NCI-H1930 (cell line): ENCODE measurements around the gene KAT14.
A peak's percentile ranks its signal among the peaks of the same experiment; 100 is the strongest.
"Not testable (repeated sequence)": the region's sequence is repeated elsewhere in the genome, so short reads cannot be mapped to it uniquely, and the experiment has no call there.

Experiments used
- DNase-seq, 2 experiments: peaks; one replicate each; lab custom pipeline; 2025; lab: John Stamatoyannopoulos, UW

Gene KAT14

DNA sequence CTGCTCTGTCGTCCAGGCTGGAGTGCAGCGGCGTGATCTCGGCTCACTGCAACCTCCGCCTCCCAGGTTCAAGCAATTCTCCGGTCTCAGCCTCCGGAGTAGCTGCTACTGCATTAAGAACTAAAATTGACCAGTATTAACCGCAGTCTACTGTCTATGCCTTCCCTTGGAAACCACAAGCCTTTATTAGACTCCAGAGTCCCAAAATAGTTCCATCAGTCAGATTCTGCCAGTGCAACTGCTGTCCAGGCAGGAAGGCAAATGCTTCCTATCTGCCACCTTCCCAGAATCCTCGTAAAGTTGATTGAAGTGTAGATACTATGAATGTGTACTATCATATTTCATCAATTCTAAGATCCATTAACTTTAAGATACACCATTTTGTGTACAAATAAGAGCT, 16.7 kb downstream of the KAT14 start:
- no peak for DNase-seq

DNA sequence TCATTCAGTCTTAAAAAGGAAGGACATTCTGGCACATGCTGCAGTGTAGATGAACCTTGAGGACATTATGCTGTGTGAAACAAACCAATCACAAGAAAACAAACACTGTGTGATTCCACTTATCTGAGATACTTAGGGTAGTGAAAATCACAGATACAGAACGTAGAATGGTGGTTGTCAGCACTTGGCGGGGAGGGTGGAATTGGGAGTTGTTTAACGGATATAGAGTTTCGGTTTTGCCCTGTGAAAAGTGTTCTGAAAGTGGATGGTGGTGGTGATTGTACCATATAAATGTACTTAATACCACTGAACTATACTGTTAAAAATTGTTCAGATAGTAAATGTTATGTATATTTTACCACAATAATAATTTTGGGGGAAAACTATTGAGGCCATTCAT, 18.4 kb downstream of the KAT14 start:
- DNase-seq = no peak

DNA sequence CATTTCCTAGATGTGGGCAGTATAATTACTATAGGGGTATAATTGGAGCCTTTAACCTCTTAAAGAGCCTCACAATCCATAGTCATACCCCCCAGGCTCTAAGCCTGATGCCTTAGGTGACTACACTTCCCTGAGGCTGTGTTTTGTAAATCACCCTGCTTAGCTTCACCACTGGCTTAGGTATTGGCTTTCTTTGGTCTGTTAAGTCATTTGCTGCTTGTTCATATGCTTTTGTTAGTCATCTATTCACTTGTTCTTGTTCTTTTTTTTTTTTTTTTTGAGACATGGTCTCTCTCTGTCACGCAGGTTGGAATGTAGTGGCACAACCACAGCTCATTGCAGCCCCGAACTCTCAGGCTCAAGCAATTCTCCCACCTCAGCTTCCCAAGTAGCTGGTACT, 26.7 kb downstream of the KAT14 start:
- DNase-seq = no peak

DNA sequence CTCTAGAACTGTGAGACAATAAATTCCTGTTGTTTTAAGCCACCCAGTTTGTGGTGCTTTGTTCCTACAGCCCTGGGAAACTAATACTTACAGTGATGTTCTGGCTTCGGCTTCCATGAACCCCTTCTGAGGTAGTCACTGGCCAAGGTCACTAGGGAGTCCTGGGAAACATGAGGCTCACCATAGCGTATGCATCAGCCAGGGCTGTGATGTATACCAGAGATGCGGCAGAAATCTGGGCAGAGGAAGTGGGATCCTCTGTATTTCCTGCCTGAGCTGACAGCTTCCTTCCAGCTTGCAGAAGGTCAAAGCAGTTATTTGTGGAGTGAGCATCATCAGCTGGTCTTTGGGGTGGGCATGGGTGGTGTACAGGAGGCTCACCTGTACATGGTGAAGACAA, 27.9 kb downstream of the KAT14 start:
- no peak for DNase-seq

DNA sequence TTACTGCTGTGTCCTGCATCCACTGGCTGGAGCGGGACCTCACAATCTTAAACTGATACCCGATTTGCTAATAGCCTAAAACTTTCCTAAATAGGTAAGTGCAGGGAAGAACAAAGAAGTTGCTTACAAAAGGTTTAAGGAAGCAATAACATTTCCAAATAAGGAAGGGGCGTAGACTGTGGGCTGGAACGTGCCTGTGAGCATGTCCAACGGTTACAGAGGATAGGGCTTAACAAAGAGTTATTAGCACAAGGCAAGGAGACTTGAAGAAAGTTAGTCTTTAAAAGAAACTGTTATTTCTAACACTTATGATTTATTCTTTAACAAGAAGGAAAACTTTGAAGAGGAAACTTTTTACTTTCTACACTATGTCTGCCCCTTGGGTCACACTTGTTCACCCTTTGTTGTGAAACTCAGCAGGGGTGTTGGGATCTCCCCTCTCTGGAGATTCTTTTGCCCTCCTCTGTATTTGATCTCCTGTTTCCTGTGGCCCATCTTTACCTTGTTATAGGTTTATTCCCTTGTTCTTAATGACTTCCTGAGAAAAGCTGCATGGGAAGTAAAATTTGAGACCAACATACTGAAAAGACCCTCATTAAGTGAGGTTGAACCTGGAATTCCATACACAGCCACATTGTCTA, 28.7 kb downstream of the KAT14 start:
- no peak for DNase-seq

DNA sequence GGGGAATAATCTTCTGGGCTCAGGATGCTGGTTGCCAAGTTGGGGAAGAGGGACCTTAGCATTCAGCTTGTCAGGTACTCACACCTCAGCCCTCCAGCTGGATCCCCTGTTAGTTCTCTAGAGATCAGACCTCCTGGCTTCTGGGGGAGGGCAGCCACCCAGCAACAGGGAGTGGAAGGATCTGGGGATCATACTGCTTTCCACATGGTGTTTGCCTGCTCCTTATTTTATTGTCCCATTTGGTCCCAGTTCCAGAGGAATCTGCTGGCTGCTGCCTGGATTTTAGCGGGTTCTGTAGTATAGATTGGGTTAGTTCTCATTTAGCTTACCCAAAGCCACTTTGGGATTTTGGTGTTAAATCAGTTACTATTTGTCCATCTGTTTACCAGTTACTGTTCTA, 29.3 kb downstream of the KAT14 start:
- no peak for DNase-seq

DNA sequence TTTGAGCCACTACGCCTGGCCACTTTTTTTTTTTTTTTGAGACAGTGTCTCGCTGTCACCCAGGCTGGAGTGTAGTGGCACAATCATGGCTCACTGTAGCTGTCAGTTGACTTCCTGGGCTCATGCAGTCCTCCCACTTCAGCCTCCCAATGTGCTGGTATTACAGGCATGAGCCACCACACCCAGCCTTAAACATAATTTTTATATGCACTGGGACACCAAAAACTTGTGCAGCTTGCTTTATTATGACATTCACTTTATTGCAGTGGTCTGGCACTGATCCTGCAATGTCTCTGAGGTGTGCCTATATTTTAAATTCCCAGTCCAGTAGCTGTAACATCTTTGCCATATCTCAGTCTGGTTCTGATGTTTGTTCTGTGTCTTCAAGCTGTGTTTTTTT, 34.7 kb downstream of the KAT14 start:
- no peak for DNase-seq

DNA sequence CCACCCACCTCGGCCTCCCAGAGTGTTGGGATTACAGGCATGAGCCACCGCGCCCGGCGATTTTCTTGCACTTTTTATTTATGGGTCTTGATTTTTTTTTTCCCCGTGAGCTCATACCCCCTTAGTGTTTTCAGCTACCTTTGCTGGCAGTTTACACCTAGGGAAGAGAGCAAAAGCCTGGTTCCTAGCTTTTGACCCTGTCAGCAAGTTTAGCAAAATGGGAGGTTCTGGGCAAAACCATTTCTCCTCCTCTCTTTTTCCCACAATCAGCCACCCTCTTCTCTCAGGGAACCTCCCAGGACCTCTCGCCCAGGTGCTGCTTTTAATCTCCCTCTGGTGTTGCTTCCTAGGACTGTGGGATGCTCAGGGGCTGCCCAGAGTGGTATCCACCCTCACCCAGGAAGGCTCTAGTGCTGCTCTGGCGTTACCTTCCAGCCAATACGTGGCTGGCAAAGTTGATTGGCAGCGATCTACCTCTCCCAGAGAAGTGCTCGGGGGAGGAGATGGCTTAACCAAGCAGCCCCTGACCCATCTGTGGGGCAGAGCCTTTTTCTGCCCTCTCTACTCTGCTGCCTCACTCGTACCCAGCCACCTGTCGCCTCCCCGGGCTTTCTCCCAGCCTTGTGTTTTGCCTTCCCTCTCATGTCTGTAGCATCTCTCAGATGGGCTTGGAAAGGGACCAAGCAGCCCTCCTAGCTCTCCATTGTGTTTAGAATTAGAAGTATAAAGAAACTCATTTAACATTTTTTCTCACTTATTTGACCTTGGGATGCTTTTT, 37.4 kb downstream of the KAT14 start:
- DNase-seq = no peak

DNA sequence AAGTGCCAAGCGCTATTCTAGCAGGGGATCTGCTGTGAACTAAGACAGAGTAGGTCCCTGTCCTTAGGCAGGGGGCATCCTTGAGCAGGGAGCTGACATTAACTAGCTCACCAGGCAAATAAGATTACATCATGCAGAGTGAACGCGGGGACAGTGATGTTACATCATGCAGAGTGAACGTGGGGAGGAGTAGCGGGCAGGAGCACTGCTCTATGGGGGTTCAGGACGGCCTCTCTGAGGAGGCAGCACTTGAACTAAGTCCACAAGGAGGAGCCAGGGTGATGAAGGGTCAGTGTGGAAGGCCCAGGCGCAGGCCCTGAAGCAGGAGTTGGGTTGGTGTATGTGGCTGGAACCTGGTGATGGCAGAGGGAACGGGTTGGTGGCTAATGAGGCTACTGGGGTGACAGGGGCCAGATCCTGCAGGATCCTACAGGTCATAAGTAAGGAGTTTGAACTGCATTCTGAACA, 38.7 kb downstream of the KAT14 start:
- peak in 1 of 2 experiments; percentile 21 for DNase-seq

DNA sequence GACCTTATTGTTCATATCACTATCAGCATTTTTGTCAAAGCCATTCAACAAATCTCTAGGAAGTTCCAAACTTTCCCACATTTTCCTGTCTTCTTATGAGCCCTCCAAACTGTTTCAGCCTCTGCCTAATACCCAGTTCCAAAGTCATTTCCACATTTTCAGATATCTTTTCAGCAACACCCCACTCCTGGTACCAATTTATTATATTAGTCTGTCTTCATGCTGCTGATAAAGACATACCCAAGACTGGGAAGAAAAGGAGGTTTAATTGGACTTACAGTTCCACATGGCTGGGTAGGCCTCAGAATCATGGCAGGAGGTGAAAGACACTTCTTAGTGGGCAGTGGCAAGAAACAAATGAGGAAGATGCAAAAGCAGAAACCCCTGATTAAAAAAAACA, 42.7 kb downstream of the KAT14 start:
- not testable (repeated sequence) for DNase-seq

DNA sequence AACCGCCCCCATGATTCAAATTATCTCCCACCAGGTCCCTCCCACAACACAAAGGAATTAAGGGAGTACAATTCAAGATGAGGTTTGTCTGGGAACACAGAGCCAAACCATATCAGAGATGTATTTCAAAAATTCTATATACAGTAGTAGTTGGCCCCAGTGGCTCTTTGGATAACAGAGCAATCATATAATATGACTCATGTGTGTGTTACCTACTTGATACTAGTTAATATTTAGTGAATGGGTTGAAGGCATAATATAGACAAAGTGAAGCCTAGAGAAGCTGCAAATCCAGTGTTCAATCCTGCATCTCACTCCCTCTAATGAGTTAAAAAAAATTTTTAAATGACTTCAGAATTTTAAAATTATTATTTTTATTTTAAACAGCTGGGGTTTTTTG, 43.2 kb downstream of the KAT14 start:
- DNase-seq = no peak

DNA sequence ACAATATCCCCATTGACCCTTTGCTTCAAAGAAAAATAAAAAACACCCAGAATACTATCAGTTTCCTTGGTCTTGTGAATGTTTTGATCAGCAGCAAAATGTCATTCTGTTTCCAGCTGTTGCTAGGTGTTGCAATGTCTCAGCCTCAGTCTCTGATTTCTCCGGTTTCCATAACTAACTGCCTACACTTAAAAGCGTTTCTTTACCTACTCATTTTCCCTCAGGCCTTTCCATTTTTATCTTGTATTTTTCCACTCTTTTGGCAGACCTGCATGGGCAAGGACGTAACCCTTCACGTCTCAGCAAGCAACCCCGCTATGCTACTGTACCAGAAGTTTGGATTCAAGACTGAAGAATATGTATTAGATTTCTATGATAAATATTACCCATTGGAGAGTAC, 49.4 kb downstream of the KAT14 start:
- no peak for DNase-seq

DNA sequence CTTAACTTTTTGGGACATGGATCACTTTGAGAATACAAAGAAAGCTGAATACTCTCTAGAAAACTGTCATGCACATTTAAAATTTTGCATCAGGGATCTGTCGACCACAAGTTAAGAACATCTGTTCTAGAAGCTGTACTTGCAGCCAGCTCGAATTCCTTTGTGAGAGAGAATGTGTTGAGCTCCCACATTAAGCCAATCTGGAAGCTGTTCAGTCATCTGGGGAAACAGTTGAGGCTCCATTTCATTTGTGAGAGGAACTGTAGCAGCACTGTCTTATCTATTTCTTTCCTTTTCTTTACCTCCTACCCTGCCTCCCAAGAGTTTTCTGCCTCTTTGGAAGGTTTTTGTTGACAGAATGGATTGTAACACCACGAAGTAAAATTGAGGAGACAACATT, 50.8 kb downstream of the KAT14 start:
- DNase-seq = no peak

DNA sequence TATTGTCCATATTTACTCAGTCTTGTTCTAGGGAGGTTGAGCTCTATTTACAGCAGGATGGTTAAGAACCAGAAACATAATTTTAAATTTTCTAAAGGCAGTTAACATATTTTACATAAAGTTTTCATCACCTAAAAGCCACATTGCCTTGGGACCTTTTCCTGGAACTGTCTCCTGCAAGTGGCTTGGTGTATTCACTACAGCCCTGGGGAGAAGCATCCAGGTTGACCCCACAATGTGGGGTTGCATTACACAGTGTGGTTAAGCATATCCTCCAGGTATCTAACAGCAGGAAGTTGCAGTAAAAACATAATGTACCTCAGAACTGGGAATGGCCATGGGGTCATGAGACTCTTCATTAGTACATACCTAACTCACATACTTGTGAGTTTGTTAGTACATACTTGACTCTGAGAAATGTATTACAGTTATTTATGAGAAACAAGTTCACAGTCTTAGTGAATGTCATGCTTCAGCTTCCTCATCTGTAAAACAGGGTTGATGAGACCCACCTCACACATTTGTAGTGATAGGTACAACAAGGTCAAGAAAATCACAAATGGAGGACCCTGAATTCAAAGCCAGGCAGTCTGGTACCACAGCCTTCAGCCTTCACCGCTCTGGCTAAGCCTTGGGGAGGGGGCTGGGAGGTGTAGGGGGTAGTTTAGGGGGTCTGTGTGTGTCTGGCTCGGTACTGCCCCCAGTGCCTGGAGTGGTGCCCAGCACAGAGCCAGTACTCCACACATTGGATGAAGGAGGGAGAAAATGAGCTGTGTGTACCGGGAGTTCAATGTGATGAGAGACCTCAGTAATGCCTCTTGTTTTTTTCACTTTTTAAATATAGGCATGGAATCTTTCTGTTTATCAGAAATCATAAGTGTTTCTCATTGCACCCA, 52.9 kb downstream of the KAT14 start:
- no peak for DNase-seq

DNA sequence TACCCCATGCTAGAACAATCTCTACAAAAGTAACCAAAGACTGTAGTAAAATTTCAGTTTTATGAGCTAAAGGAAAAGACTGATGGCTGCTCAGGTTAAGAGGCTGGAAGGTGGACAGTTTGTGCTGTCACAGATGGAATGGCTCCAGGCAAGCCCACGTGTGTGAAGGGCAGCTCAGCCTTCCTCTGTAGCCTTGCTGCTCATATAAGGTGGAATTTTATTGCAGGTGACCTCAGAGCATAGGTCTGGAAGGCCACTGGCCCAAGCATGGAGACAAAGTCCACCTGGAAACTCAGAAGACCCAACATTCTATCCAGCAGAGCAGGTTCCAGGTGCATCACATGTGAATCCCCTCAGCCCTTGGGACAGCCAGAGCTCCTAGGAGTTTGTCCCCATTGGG, 53.6 kb downstream of the KAT14 start:
- DNase-seq = no peak

DNA sequence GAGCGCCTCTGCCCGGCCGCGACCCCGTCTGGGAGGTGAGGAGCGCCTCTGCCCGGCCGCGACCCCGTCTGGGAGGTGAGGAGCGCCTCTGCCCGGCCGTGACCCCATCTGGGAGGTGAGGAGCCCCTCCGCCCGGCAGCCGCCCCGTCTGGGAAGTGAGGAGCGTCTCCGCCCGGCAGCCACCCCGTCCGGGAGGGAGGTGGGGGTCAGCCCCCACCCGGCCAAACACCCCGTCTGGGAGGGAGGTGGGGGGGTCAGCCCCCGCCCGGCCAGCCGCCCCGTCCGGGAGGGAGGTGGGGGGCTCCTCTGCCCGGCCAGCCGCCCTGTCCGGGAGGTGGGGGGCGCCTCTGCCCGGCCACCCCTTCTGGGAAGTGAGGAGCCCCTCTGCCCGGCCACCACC, 56.8 kb downstream of the KAT14 start:
- DNase-seq = not testable (repeated sequence)

DNA sequence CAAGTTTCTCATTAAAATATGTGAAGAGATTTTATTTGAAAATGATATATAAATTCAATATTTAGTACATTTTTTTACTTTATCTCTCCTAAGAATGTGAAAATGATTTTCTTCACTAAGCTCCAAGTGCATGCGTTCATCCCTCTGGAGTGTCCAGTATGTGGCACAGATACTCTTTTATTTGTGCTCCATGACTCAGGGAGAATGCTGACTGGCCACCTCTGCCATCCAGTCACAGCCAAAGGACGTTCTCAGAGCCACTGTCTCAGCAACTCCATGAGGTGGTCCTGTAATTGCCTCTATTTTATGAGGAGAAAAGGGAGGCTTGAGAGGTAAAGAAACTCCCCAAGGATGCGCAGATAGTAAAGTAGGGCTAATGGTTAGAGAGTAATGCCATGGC, 58.3 kb downstream of the KAT14 start:
- no peak for DNase-seq

DNA sequence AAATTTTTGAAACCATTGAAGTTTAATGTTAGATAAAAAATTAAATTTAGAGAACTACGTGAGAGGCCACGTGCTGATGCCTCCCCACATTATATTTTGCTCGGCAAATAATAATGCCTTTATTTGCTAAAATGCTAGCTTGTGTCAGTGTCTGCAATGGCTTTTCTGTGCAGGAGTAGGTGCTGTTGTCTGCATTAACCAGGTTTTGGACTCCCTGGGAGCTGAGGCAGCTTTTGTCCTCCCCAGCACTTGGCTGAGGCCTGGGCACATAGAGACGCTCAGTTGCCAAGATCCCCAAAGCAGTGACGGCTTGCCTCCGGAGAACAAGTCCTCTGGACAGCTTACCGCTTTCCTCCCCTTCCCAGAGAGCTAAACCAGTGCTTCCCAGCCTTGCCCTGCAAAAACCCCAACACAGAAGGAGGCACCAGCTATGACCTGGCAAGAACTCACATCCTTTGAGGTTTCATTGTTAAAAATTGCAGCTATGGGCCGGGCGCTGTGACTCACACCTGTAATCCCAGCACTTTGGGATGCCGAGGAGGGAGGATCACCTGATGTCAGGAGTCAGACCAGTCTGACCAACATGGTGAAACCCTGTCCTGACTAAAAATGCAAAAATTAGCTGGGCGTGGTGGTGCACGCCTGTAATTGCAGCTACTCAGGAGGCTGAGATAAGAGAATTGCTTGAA, 59.9 kb downstream of the KAT14 start:
- no peak for DNase-seq

DNA sequence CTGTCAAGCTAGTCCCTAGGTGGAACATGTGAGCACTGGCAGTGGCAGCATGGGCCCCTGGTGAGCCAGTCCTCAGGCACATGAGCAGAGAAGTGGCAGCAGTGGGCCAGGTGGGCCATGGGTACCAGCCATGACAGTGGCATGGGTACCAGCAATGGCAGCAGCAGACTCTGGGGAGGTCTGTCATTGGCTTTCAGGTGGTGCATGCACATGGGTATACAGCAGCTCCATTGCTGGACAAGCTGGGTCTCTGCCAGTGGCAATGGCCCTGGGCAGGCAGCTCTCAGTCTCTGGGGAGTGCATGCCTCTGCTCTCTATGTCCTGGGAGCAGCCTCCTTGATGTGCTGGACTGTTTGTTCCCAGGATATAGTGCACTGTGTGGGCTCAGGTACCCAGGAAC, 65.3 kb downstream of the KAT14 start:
- no peak for DNase-seq

DNA sequence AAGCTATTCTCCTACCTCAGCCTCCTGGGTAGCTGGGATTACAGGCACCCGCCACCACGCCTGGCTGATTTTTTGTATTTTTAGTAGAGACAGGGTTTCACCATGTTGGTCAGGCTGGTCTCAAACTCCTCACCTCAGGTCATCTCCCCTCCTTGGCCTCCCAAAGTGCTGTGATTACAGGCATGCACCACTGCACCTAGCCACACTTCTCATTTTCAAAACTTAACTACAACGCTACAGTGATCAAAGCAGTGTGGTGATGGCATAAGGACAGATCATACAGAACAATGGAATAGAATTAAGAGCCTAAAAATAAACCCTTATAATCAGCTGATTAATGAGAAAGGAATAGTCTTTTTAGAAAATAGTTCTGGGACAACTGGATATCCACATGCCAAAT, 66.0 kb downstream of the KAT14 start:
- DNase-seq = not testable (repeated sequence)

DNA sequence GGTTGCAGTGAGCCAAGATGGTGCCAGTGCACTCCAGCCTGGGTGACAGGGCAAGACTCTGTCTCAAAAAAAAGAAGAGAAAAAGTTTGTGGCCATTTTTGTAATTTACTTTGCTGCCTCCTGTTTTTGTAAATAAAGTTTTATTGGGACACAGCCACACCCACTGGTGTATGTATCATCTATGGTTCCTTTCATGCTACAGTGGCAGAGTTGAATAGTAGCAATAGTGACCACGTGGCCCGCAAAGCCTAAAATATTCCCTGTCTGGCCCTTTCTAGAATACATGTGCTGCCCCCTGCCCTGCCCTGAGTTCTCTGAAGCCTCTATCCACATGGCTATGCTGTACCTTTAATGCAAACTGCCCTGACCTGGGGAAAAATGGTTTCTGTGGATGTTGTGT, 75.3 kb downstream of the KAT14 start:
- DNase-seq = no peak

DNA sequence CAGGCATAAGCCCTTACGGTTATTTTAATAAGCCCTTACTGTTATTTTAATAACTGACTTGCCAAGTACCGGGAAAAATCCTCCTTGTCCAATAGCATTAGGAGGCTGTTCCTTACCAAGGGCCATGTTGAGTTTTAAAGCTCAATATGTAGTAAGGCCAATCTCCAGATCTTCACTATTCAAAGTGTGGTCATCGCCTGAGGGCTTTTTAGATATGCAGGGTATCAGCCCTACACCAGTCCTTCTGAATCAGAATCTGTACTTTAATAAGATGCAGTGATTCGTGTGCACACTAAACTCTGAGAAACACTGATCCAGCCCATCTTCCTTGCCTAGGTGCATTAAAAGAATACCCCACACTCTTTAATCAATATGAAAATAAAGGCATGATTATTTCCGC, 77.9 kb downstream of the KAT14 start:
- no peak for DNase-seq
